ENCODE results near the gene MYO9B.
"Not testable (repeated sequence)": the region's sequence is repeated elsewhere in the genome, so short reads cannot be mapped to it uniquely, and the experiment has no call there.

The MYO9B gene

DNA sequence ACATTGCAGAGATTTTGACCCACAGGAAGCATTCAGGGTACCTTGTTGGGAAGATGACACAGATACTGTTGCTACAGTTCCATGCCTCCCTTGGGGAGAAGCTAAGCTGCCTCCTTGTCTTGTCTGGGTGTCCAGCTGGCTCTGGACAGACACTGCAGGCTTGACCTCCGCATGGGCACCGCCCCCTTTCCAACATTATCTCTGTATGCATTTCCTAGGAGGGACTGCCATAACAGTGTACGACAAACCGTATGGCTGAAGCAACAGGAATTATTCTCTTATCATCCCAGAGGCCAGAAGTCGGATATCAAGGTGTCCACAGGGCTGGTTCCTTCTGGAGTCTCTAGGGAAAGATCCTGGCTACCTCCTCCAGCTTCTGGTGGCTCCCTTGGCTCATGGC lies 72.6 kb downstream of the MYO9B start:
- DNase-seq: no peak

DNA sequence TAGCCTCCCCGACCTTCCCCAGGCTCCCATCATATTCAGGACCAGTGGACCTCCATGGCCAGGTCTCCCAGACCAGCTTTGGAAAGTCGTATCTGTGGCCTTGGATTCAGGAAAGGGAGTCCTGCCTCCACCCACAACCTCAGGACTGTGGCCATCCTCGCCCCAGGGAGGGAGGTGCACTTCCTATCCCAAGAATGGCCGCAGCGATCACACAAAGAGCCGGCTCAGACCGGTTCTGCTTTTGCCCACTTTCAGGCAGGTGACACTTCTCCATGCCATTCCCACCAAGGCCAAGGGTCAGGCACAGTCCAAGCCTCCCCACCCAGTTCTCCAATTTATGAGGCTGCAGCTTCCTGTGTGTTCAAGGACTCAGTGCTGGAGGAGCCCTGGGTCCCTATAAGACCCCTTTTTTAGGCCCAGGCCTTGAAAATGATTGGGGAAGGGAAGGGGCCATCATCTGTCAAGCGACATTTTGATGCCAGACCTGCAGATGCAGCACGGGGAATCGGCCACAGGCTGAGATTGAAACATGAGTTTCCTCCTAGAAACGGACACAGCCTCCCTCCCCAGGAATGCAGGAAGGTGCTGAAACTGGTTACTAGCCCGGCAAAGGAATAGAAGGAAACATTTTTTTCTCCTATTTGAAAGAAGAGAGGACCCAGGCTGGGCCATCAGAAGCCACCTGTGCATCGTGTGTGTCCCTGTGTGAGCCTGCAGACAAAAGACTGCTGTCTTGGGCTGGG lies 74.0 kb downstream of the MYO9B start:
- no peak for DNase-seq

GRCh38 chr19:17153996-17154395 lies 78.4 kb downstream of the MYO9B start:
- no peak for DNase-seq

GRCh38 chr19:17155251-17155650 lies 79.7 kb downstream of the MYO9B start:
- no peak for DNase-seq

- DNase-seq: no peak
These were observed 80.8 kb downstream of the MYO9B start for GRCh38 chr19:17156296-17156946.

DNA sequence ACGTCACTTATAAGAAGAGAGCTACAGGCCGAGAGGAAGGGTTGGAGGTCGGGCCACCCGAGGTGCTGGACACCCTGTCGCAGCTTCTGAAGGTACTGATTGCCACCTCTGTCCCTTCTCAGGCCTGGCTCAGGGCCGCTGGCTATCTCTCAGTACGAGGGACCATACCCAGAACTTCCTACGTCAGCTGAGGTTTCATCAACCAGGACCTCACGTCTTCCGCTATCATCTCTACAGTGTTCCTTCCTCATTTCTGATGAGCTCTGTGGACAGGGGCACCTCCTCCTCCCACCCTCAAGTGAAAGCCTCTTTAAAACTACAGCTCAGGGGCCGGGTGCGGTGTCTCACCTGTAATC lies 81.3 kb downstream of the MYO9B start:
- no peak for DNase-seq

DNA sequence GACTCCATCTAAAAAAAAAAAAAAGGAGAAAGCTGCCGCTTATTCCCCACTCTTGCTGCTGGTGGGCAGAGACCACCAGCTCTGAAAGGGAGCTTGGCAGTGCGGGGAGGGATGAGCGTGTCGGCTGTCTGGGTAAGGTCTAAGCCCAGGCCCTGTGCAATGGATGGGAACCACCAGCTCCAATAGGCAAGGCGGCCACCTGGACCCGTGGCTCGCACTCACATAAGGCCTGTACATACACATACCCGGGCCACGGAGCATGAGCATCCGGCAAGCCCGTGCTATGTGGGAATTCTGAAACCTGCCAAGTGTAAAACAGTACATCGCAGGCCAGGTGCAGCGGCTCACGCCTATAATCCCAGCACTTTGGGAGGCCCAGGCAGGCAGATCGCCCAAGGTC lies 83.0 kb downstream of the MYO9B start:
- DNase-seq: no peak

DNA sequence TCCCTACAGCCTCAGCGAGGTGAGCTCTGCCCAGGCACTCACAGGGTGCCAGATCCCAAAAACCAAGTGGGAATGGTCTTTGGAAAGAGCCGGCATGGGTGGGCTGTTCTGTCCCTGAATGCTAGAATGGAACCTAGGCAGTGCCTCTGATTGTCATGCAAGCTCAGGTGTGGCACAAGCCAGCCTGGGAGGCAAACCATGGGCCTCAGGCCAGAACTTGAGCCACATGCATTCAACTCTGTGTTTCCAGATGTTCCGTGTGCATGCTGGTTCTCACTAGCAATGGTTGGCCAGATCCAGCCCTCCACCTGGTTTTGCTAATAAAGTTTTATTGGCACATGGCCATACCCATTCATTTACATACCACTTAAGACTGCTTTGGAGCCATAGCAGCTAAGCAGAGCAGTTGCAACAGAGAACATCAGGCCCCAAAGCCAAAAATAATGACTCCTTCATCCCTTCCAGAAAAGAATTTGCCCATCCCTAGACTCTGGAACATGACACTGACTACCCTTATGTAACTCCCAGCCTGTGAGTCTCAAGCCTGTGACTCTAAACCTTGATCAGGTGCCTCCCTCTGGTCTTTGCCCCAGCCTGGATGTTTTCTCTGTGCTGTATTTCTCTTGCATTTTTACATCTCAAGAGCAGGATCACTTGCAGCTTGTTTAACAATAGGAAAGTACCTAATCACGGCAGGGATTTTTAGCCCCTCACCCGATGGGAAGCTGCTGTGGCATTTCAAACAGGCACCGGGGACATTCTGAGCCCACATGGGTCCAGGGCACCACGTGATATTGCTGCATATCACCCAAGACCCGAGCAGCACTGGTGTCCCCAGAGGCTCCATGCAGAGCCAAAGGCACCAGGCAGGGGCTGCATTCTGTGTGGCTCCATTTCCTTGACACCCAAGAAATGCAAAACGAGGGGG lies 84.2 kb downstream of the MYO9B start:
- no peak for DNase-seq

DNA sequence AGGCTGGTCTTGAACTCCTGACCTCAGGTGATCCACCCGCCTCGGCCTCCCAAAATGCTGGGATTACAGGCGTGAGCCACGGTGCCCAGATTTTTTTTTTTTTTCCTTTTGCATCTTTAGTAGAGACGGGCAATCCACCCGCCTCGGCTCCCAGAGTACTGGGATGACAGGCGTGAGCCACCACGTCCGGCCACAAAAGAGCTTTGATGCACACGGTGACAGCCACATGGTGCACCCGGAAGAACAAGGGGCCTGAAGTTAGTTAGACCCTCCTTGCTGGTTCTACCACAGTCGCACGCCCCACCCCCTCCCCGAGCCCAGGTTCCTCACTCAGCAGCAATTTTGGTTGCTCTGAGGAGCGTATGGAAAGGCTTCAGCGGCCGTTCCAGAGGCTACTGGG lies 85.3 kb downstream of the MYO9B start:
- DNase-seq: no peak

- DNase-seq: not testable (repeated sequence)
These were observed 86.6 kb downstream of the MYO9B start for GRCh38 chr19:17162131-17162530.

- DNase-seq: no peak
These were observed 87.0 kb downstream of the MYO9B start for GRCh38 chr19:17162580-17162979.

GRCh38 chr19:17163652-17164051 lies 88.1 kb downstream of the MYO9B start:
- no peak for DNase-seq

DNA sequence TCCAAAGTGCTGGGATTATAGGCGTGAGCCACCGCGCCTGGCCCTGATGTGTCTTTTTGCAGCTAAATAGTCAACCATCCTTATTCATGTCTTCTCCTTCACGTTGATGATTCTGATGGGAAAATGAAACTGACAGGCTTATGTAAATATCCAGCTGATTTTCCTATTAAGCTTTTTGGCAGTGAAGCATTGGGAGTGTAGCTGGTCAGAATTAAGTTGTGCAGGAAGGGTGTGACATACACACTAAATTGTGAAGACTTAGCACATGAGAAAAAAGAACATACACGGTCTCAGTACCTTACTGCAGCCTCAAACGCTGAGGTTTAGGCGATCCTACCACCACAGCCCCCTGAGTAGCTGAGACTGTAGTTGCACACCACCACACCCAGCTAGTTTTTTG lies 89.1 kb downstream of the MYO9B start:
- no peak for DNase-seq

DNA sequence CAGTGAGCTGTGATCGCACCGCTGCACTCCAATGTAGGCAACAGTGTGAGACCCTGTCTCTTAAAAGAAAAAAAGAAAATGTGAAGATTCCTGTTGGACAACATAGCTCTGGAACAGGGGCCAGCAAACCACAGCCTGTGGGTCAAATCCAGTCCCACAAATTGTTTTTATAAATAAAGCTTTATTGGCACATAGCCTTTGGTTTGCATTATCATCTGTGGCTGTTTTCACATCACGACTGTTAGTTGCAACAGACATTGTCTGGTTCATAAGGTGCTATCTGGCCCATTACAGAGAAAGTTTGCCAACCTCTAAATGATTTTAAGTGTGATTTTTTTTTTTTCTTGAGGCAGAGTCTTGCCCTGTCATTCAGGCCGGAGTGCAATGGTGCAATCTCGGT lies 90.1 kb downstream of the MYO9B start:
- DNase-seq: no peak

- no peak for DNase-seq
These were observed 95.1 kb downstream of the MYO9B start for GRCh38 chr19:17170538-17171297.

DNA sequence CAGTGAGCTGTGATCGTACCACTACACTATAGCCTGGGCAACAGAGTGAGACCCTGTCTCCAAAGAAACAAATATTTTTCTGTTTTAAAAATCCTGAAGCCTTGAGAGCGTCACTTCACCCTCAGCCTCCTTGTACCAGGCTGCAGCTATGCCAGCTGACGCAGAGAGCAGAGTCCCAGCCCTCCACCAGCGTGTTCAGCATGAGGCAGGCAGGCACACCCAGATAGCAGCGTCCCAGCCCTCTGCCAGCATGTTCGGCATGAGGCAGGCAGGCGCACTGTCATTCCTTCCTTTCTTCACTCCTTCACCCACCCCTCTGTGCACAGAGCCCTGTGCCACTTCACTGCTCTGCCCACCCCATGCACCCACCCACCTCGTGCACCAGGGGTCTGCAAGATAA lies 96.3 kb downstream of the MYO9B start:
- DNase-seq: no peak

DNA sequence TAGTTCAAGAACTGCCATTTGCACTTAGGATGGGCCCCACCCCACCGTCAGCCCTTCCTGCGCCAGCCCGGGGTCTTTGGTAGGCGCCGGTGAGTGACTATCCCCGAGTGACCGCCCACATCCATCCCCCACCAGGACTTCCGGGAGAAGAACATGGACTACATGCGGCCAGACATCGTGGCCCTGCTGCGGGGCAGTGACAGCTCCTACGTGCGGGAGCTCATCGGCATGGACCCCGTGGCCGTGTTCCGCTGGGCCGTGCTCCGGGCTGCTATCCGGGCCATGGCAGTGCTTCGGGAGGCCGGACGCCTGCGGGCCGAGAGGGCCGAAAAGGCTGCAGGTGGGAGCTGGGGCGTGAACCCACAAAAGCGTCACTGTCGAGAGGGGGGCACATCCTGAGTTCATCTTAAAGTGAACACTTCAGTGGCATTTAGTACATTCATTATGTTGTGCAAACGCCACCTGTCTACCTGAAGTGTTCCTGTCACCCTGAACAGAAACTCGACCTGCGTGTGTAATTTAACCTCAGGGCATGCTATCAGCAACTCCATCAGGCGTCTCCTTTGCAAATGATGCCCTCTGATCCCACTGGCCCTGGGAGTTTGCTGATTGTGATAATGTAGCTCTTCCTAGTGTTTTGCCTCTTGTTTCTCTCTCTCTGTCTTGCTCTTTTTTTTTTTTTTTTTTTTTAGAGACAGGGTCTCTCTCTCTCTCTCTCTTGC lies 97.2 kb downstream of the MYO9B start:
- DNase-seq: no peak

- DNase-seq: no peak
These were observed 102.7 kb downstream of the MYO9B start for GRCh38 chr19:17178291-17178690.

- no peak for DNase-seq
These were observed 105.6 kb downstream of the MYO9B start for GRCh38 chr19:17180997-17181702.

- no peak for DNase-seq
These were observed 107.7 kb downstream of the MYO9B start for GRCh38 chr19:17183271-17183761.

GRCh38 chr19:17183858-17184321 lies 108.3 kb downstream of the MYO9B start:
- DNase-seq: no peak

Measured in left hindlimb (tissue), 1 donor.